GM12878 (cell line): ENCODE data around the gene FOXF1. TPM values are rescaled to one million over a fixed set of nuclear protein-coding genes. Genes with fewer than 3 reads are reported as not detected.

Experiments
- BMI1 ChIP-seq: fragments of 450-650 bp; IDR thresholded peaks from 2 replicates; pipeline ENCODE4 v1.6.1; 2016; ENCODE audit warnings: mild to moderate bottlenecking, moderate library complexity, borderline replicate concordance
- CHD1 ChIP-seq: IDR thresholded peaks from 2 replicates; pipeline ENCODE4 v1.6.1; 2012; ENCODE audit warnings: low read depth, low read length, improper control_type of control experiment
- IKZF1 ChIP-seq: fragments of 450-650 bp; conservative IDR thresholded peaks from 2 replicates; pipeline ENCODE4 v1.6.1; 2017; ENCODE audit warnings: antibody characterized with exemption, mild to moderate bottlenecking
- JUNB ChIP-seq: IDR thresholded peaks from 2 replicates; pipeline ENCODE4 v1.6.1; 2016; ENCODE audit warnings: antibody characterized with exemption, mild to moderate bottlenecking
- MEF2B ChIP-seq: fragments of 450-650 bp; IDR thresholded peaks from 2 replicates; pipeline ENCODE4 v1.6.1; 2018; ENCODE audit warnings: mild to moderate bottlenecking, moderate library complexity; ENCODE audit not compliant: partially characterized antibody, poor library complexity, severe bottlenecking
- MTA3 ChIP-seq: IDR thresholded peaks from 2 replicates; pipeline ENCODE4 v1.6.1; 2012; ENCODE audit warnings: low read length, inconsistent platforms, borderline replicate concordance
- MYB ChIP-seq: fragments of 150-350 bp; IDR thresholded peaks from 2 replicates; pipeline ENCODE4 v1.6.1; 2014; ENCODE audit warnings: mild to moderate bottlenecking, low read depth, low read length, borderline replicate concordance
- NR2C2 ChIP-seq: IDR thresholded peaks from 2 replicates; pipeline ENCODE4 v1.6.1; 2011; ENCODE audit warnings: borderline replicate concordance, low read depth; ENCODE audit not compliant: control insufficient read depth, insufficient read length
- SMAD5 ChIP-seq: IDR thresholded peaks from 2 replicates; pipeline ENCODE4 v1.6.1; 2016; ENCODE audit warnings: antibody characterized with exemption, low read depth
- STAT1 ChIP-seq: fragments of 450-650 bp; conservative IDR thresholded peaks from 2 replicates; pipeline ENCODE4 v1.6.1; 2014; ENCODE audit warnings: antibody characterized with exemption, mild to moderate bottlenecking
- WRNIP1 ChIP-seq: IDR thresholded peaks from 2 replicates; pipeline ENCODE4 v1.6.1; 2011; ENCODE audit warnings: low read depth, low read length, improper control_type of control experiment, borderline replicate concordance
- ZNF384 ChIP-seq: IDR thresholded peaks from 2 replicates; pipeline ENCODE4 v1.6.1; 2012; ENCODE audit warnings: low read depth, mild to moderate bottlenecking, low read length, improper control_type of control experiment, borderline replicate concordance
- polyA plus RNA-seq, 11 experiments: library from polyadenylated mRNA; depleted of rRNA in 4 of 11; unstranded in 6 of 11; stranded (reverse) in 5 of 11; fragments of >200 nt; fragmentation: Nextera tagmentation in 4 of 11; fragmentation: Illumina TruSeq in 1 of 11; extraction: Ambion mirVana in 4 of 11; extraction: Trizol in 1 of 11; gene quantifications; 1 replicate in 1 of 11; 2 replicates in 10 of 11; pipeline versions ENCODE4 v1.2.1 to v1.2.3, GENCODE V29; 2011 to 2016; ENCODE audit warnings: inconsistent platforms in 2 of 11, missing spikeins in 2 of 11, low read depth in 1 of 11
- total RNA-seq, 4 experiments: library from RNA; depleted of rRNA in 3 of 4; stranded (reverse); fragments of >200 nt in 3 of 4; fragmentation: Illumina TruSeq in 1 of 4; extraction: Trizol in 1 of 4; gene quantifications; 2 replicates each; pipeline versions ENCODE4 v1.2.1 to v1.2.3, GENCODE V29; 2013 to 2021
- TF ChIP-seq, protein P1 (sequence below): IDR thresholded peaks from 2 replicates; pipeline ENCODE4 v1.6.1; 2012; ENCODE audit warnings: improper control_type of control experiment, low read depth, low read length; ENCODE audit not compliant: insufficient replicate concordance

FOXF1 gene
- total and polyA plus RNA-seq, 10 of the 15 experiments (the other 5 are each of a cell fraction or from before 2014, with no cell fraction given) = 0.01 TPM; not detected in 9

DNA sequence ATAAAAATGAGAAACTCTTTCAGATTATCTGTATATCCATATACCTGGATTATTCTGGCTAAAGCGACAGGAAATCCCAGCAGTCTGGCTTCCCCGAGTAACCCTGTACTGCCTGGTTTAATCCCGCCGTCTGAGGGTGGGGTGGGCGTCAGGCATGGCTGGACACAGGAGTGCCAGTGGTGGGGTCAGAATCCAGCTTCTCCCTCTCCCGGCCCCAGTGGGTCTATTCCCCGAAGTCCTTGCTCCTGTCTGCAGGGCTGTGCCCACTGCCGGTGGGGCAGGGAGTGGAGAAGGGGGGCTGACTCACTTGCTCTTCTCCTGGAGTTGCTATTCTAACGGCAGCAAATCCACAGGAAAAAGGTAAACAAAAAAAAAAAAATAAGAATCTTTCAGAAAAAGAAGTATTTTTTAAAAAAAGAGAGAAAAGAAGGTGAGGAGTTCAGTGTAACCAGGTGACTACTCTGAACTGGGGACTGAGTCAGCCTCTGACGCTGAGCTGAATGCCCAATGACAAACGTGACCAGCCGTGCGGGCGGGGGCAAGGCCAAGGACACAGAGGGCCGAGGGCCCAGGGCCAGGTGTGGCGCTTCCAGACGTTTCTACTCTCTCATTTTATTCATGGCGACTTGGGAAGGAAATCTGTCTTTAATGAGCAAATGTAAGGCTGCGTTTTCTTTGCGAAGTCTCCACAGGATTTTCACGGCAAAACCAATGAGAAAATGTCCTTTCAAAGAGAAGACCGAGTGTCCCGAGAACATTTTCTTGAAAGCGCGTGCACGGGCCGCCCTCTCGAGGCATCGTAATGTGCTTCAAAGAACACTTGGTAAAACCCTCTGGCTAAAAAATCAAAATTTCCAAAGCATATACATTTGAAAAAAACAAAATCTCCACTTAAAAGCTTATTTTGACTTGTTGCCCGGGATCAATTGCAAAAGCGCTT lies 20.2 kb downstream of the FOXF1 start (continued):
- TF ChIP-seq WRNIP1 = no peak
- no peak for TF ChIP-seq CHD1
- no peak for TF ChIP-seq IKZF1
- TF ChIP-seq NR2C2 = no peak
- no peak for TF ChIP-seq MYB
- no peak for TF ChIP-seq STAT1
- no peak for TF ChIP-seq JUNB
- no peak for TF ChIP-seq MEF2B
- TF ChIP-seq MTA3 = no peak
- TF ChIP-seq, protein P1, sequence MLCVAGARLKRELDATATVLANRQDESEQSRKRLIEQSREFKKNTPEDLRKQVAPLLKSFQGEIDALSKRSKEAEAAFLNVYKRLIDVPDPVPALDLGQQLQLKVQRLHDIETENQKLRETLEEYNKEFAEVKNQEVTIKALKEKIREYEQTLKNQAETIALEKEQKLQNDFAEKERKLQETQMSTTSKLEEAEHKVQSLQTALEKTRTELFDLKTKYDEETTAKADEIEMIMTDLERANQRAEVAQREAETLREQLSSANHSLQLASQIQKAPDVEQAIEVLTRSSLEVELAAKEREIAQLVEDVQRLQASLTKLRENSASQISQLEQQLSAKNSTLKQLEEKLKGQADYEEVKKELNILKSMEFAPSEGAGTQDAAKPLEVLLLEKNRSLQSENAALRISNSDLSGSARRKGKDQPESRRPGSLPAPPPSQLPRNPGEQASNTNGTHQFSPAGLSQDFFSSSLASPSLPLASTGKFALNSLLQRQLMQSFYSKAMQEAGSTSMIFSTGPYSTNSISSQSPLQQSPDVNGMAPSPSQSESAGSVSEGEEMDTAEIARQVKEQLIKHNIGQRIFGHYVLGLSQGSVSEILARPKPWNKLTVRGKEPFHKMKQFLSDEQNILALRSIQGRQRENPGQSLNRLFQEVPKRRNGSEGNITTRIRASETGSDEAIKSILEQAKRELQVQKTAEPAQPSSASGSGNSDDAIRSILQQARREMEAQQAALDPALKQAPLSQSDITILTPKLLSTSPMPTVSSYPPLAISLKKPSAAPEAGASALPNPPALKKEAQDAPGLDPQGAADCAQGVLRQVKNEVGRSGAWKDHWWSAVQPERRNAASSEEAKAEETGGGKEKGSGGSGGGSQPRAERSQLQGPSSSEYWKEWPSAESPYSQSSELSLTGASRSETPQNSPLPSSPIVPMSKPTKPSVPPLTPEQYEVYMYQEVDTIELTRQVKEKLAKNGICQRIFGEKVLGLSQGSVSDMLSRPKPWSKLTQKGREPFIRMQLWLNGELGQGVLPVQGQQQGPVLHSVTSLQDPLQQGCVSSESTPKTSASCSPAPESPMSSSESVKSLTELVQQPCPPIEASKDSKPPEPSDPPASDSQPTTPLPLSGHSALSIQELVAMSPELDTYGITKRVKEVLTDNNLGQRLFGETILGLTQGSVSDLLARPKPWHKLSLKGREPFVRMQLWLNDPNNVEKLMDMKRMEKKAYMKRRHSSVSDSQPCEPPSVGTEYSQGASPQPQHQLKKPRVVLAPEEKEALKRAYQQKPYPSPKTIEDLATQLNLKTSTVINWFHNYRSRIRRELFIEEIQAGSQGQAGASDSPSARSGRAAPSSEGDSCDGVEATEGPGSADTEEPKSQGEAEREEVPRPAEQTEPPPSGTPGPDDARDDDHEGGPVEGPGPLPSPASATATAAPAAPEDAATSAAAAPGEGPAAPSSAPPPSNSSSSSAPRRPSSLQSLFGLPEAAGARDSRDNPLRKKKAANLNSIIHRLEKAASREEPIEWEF = no peak
- TF ChIP-seq SMAD5 = no peak
- TF ChIP-seq BMI1 = no peak
- no peak for TF ChIP-seq ZNF384
- TF ChIP-seq, all 136 proteins: peak for 0
